Type B pancreatic cell (in vitro differentiated cells): ENCODE data around the gene CCDC171. TPM values are rescaled to one million over a fixed set of nuclear protein-coding genes. Genes with fewer than 3 reads are reported as not detected.

ENCODE experiments used
- DNase-seq: peaks from one replicate; pipeline ENCODE4 v3.0.0; 2021; ENCODE audit warnings: mixed read lengths; ENCODE audit not compliant: unreplicated experiment; ENCODE audit errors: extremely low spot score
- H3K27ac Mint-ChIP-seq: 2 replicates; pipeline ENCODE4 v1.8.0; 2021; ENCODE audit warnings: mild to moderate bottlenecking, mixed read lengths
- H3K27me3 Mint-ChIP-seq: 2 replicates; pipeline ENCODE4 v1.8.0; 2021; ENCODE audit warnings: mixed read lengths
- H3K36me3 Mint-ChIP-seq: 2 replicates; pipeline ENCODE4 v1.8.0; 2021; ENCODE audit warnings: mixed read lengths
- H3K4me1 Mint-ChIP-seq: one replicate; pipeline ENCODE4 v1.8.0; 2021; ENCODE audit warnings: mixed read lengths; ENCODE audit not compliant: unreplicated experiment
- H3K4me3 Mint-ChIP-seq: 2 replicates; pipeline ENCODE4 v1.8.0; 2021; ENCODE audit warnings: mild to moderate bottlenecking, mixed read lengths
- H3K9me3 Mint-ChIP-seq: 2 replicates; pipeline ENCODE4 v1.8.0; 2021; ENCODE audit warnings: mixed read lengths
- CTCF ChIP-seq: fragments of 200-600 bp; sonication (generic); conservative IDR thresholded peaks from 2 replicates; pipeline ENCODE4 v1.5.0; 2021; ENCODE audit warnings: antibody characterized with exemption, mild to moderate bottlenecking
- total RNA-seq: library from RNA; stranded (reverse); gene quantifications from 2 replicates; pipeline ENCODE4 v1.2.1, GENCODE V29; 2021; ENCODE audit warnings: low replicate concordance

CCDC171 gene
- total RNA-seq, 1 donor from 2014 or later, result 7.4 TPM

- Mint-ChIP-seq H3K4me3 (no peak overlapping the region), H3K36me3 (no peaks in the 10 kb centered on the region), H3K27me3 (no peaks in the 10 kb centered on the region), H3K27ac (no peak overlapping the region), H3K9me3 (no peaks in the 10 kb centered on the region), H3K4me1 (peaks cover 4% of the 10 kb centered on the region)
- DNase-seq, result no peak
- TF ChIP-seq CTCF, result no peak
Observed at GRCh38 chr9:15961217-15961616, 408.4 kb downstream of the CCDC171 start.

GRCh38 chr9:15965246-15965745 is 412.5 kb downstream of the CCDC171 start:
- no peak overlapping the region for H3K4me3 Mint-ChIP-seq
- no peak overlapping the region for H3K27ac Mint-ChIP-seq
- H3K4me1 Mint-ChIP-seq, result peaks cover 4% of the 10 kb centered on the region
- no peaks in the 10 kb centered on the region for H3K9me3 Mint-ChIP-seq
- H3K36me3 Mint-ChIP-seq, result no peaks in the 10 kb centered on the region
- no peak for DNase-seq
- no peak for TF ChIP-seq CTCF
- H3K27me3 Mint-ChIP-seq, result no peaks in the 10 kb centered on the region

- TF ChIP-seq CTCF, result no peak
- Mint-ChIP-seq H3K4me1 (peaks cover 6% of the 10 kb centered on the region), H3K9me3 (no peaks in the 10 kb centered on the region), H3K36me3 (no peaks in the 10 kb centered on the region), H3K27ac (no peak overlapping the region), H3K27me3 (no peaks in the 10 kb centered on the region), H3K4me3 (no peak overlapping the region)
- no peak for DNase-seq
Observed at GRCh38 chr9:15966471-15966870, 413.6 kb downstream of the CCDC171 start.

- DNase-seq, result no peak
- no peaks in the 10 kb centered on the region for H3K9me3 Mint-ChIP-seq
- no peak overlapping the region for H3K27ac Mint-ChIP-seq
- no peak overlapping the region for H3K4me3 Mint-ChIP-seq
- no peaks in the 10 kb centered on the region for H3K36me3 Mint-ChIP-seq
- TF ChIP-seq CTCF, result no peak
- H3K4me1 Mint-ChIP-seq, result peaks cover 9% of the 10 kb centered on the region
- no peaks in the 10 kb centered on the region for H3K27me3 Mint-ChIP-seq
Observed at GRCh38 chr9:15967068-15967467, 414.2 kb downstream of the CCDC171 start.

- no peak overlapping the region for H3K27ac Mint-ChIP-seq
- no peak overlapping the region for H3K4me3 Mint-ChIP-seq
- DNase-seq, result no peak
- no peaks in the 10 kb centered on the region for H3K36me3 Mint-ChIP-seq
- H3K27me3 Mint-ChIP-seq, result no peaks in the 10 kb centered on the region
- TF ChIP-seq CTCF, result no peak
- H3K4me1 Mint-ChIP-seq, result peaks cover 25% of the 10 kb centered on the region
- H3K9me3 Mint-ChIP-seq, result no peaks in the 10 kb centered on the region
Observed at GRCh38 chr9:15972760-15973159, 419.9 kb downstream of the CCDC171 start.
